Measurements from ENCODE around the gene GTF3C1. TPM values are rescaled to one million over a fixed set of nuclear protein-coding genes. Genes with fewer than 3 reads are reported as not detected.

GTF3C1 gene
- total and polyA plus RNA-seq, 10 donors, result 28.8 to 68.6 (median 57.1) TPM

- intact Hi-C loops (cut with DNase I; ENCODE audit: low total_unique reads), result no loop called here
- H3K4me3 ChIP-seq, result no peak overlapping the region
- TF ChIP-seq CTCF (IDR thresholded peaks at IDR 0.05 in 8 of 11, conservative IDR thresholded peaks at IDR 0.05 in 3 of 11) (no peak), POLR2A (IDR thresholded peaks at IDR 0.05) (no peak), POLR2AphosphoS5 (IDR thresholded peaks at IDR 0.05) (no peak)
- WGBS, 5 donors, result 80 to 91% (median 88%) methylated on average over 7 to 18 of the region's 18 CpGs
- no peaks in the 10 kb centered on the region for H3K27me3 ChIP-seq (replicated peaks in 1 of 7)
- peaks cover 0 to 48% (median 15%) of the 10 kb centered on the region in 6 donors for H3K4me1 ChIP-seq
- DNase-seq, result peak; percentile 68
- no peaks in the 10 kb centered on the region for H3K9me3 ChIP-seq
- peak overlapping the region in 2 of 8 donors; percentile 7 to 84 for H3K27ac ChIP-seq
- peaks cover 0 to 85% (median 67%) of the 10 kb centered on the region in 6 donors for H3K36me3 ChIP-seq
These were observed 87.4 kb downstream of the GTF3C1 start for GRCh38 chr16:27462200-27462845.

- DNase-seq, result peak; percentile 72
- 43 to 82% (median 73%) methylated on average over 14 to 16 of the region's 16 CpGs for WGBS, 5 donors
- Histone ChIP-seq H3K27me3 (replicated peaks in 1 of 7) (no peaks in the 10 kb centered on the region), H3K9me3 (no peaks in the 10 kb centered on the region), H3K27ac (peak overlapping the region in 2 of 8 donors; percentile 7 to 84), H3K36me3 (peaks cover 0 to 78% (median 62%) of the 10 kb centered on the region in 6 donors), H3K4me1 (peaks cover 5 to 55% (median 22%) of the 10 kb centered on the region in 6 donors), H3K4me3 (no peak overlapping the region)
- TF ChIP-seq POLR2A (IDR thresholded peaks at IDR 0.05) (no peak), CTCF (IDR thresholded peaks at IDR 0.05 in 8 of 11, conservative IDR thresholded peaks at IDR 0.05 in 3 of 11) (no peak), POLR2AphosphoS5 (IDR thresholded peaks at IDR 0.05) (no peak)
- intact Hi-C loops (cut with DNase I; ENCODE audit: low total_unique reads), result no loop called here
These were observed 88.1 kb downstream of the GTF3C1 start for GRCh38 chr16:27461483-27462171.

- peaks cover 7 to 63% (median 28%) of the 10 kb centered on the region in 6 donors for H3K4me1 ChIP-seq
- H3K27me3 ChIP-seq (replicated peaks in 1 of 7), result no peaks in the 10 kb centered on the region
- intact Hi-C loops (cut with DNase I; ENCODE audit: low total_unique reads), result no loop called here
- no peak overlapping the region for H3K4me3 ChIP-seq
- no peaks in the 10 kb centered on the region for H3K9me3 ChIP-seq
- peak overlapping the region in 1 of 8 donors; percentile 84 for H3K27ac ChIP-seq
- DNase-seq, result peak; percentile 68
- no peak for TF ChIP-seq POLR2A (IDR thresholded peaks at IDR 0.05)
- TF ChIP-seq CTCF (IDR thresholded peaks at IDR 0.05 in 8 of 11, conservative IDR thresholded peaks at IDR 0.05 in 3 of 11), result no peak
- no peak for TF ChIP-seq POLR2AphosphoS5 (IDR thresholded peaks at IDR 0.05)
- 84 to 92% (median 91%) methylated on average over 20 of the region's 20 CpGs for WGBS, 5 donors
- peaks cover 0 to 71% (median 60%) of the 10 kb centered on the region in 6 donors for H3K36me3 ChIP-seq
These were observed 88.8 kb downstream of the GTF3C1 start for GRCh38 chr16:27460663-27461482.
